ENCODE results near the gene G6PC1.
"Not testable (repeated sequence)": the region's sequence is repeated elsewhere in the genome, so short reads cannot be mapped to it uniquely, and the experiment has no call there.

Gene G6PC1

DNA sequence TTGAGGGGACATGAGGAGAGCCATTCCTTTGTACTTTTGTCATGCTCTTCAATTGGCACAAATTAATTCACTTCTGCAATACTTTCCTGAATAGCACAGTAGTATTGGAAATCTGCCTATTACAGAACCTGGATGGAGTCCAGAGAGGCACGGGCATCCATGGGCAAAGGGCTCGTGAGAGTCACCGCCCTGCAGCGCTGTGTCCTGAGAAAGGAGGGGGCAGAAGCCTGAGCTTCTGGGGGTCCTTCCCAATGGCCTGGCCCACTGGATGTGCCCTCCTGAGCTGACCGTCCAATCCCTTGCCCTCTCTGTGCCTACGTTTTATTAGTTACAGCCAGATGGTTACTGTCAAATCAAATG is 3.5 kb downstream of the G6PC1 start:
- DNase-seq, result no peak

DNA sequence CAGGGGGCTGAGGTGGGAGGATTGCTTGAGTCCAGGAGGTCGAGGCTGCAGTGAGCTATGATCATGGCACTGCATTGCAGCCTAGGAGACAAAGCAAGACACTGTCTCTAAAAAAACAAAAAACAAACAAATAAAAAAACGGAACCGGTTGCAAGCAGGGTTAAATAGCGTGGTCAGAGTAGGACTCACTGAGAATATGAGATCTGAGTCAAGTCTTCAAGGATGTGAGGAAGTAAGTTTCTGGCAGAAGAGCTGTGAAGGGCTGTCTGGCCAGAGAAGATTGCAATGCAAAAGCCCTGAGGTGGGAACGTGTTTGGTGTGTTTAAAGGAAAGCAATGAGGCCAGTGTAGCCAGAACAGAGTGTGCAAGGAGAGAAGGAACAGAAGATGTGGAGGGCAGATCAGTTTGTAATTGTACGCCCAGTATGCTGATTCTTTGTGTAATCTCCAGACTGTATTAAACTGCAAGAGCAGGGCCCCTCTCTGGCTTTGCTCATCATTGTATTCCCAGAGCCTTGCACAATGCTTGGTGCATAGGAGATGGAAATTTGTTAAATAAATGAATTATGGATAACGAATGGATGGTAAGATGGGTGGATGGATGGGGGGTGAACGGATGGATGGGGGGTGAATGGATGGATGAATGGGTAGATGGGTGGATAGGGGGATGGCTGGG is 6.3 kb downstream of the G6PC1 start:
- DNase-seq, result no peak

DNA sequence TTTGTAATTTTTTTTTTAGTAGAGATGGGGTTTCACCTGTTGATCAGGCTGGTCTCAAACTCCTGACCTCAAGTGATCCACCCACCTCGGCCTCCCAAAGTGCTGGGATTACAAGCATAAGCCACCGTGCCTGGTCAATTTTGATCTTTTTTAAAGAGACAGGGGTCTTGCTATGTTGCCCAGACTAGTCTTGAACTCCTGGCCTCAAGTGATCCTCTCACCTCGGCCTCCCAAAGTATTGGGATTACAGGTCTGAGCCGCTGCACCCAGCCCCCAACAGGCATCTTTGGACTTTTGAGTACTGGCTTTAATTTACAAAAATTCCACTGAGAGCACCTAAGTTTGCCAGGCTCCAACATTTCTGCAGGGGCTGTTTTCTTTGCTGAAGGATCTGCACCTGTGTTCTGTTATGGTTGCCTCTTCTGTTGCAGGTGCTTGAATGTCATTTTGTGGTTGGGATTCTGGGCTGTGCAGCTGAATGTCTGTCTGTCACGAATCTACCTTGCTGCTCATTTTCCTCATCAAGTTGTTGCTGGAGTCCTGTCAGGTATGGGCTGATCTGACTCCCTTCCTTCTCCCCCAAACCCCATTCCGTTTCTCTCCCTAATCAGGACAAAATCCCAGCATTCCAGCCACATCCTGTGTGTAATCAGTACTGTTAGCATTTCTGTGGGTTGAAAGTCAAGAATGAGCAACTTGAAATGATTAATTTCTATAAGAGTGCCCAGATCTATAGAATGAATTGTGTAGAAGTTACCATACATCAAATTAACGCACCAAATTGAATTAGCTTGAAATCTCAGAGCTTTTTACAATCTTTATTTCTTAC is 8.5 kb downstream of the G6PC1 start:
- DNase-seq, result no peak

DNA sequence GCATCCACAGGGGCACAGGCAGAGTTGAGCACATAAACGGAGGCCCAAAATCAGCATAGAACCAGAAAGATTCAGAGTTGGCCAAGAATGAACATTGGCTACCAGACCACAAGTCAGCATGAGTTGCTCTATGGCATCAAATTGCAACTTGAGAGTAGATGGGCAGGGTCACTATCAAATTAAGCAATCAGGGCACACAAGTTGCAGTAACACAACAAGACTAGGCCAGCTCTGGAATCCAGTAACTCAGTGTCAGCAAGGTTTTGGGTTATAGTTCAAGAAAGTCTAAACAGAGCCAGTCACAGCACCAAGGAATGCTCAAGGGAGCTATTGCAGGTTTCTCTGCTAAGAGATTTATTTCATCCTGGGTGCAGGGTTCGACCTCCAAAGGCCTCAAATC is 12.9 kb downstream of the G6PC1 start:
- no peak for DNase-seq

DNA sequence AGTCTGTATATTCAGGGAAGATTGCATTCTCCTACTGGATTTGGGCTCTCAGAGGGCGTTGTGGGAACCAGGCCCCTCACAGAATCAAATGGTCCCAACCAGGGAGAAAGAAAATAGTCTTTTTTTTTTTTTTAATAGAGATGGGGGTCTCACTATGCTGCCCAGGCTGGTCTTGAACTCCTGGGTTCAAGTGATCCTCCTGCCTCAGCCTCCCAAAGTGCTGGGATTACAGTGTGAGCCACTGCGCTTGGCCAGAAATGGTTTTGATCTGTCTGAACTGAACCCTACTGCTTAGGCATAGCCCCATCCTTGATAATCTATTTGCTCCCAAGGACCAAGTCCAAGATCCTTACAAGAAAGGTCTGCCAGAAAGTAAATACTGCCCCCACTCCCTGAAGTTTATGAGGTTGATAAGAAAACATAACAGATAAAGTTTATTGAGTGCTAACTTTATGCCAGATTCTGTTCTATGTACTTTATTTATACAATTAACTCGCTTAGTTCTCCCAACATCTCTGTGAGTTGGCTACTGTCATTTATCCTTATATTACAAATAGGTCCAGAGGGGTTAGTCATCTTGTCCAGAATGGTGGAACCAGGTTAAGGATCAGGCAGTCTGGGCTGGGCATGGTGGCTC is 13.5 kb downstream of the G6PC1 start:
- DNase-seq, result no peak

DNA sequence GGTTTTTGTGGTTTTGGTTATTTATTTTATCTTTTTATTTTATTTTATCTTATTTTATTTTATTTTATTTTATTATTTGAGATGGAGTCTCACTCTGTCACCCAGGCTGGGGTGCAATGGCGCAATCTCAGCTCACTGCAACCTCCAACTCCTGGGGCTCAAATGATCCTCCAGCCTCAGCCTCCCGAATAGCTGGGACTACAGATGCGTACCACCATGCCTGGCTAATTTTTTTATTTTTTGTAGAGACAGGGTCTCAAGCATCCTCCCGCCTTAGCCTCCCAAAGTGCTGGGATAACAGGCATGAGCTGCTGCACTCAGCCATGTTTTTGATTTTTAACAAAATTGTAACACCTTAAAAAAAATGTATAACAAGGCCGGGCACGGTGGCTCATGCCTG is 14.7 kb downstream of the G6PC1 start:
- not testable (repeated sequence) for DNase-seq

DNA sequence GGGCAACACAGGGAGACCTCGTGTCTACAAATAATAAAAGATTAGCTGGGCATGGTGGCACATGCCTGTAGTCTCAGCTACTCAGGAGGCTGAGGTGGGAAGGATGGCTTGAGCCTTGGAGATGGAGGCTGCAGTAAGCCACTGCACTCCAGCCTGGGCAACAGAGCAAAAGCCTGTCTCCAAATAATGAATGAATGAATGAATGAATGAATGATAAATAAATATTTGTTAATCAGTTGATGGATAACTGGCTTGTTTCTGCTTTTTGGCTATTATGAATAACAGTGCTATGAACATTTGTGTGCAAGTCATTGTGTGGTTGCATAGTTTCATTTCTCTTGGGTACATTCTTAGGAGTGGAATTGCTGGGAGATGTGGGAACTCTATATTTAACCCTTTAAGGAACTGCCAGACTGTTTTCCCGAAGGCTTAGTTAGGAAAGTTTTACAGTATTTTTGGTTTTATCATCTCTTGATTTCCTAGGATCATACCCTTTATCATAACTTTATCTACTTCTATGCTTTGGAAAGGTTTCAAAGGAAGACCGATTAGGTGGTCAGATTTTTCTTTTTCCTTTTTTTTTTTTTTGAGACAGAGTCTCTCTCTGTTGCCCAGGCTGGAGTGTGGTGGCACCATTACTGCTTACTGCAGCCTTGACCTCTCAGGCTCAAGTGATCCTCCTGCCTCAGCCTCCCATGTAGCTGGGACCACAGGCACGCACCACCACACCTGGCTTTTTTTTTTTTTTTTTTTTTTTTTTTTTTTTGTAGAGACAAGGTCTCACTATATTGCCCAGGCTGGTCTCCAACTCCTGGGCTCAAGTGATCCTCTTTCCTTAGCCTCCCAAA is 16.0 kb downstream of the G6PC1 start:
- not testable (repeated sequence) for DNase-seq

DNA sequence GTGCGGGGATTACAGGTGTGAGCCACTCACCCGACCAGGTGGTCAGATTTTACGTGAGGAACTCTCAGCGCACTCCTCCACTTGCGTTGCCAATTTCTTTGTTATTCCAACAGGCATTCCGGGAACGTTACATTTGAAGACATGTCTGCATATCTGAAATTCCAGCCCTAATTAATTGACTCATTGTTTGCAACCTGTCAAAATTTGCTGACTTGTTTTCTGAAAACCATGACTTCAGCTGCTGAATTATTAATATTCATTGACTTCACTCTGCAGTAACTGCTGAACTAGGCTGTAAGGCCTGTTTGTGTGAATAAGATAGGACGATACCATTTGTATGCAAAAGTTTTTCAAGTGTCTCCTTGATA is 16.6 kb downstream of the G6PC1 start:
- no peak for DNase-seq

DNA sequence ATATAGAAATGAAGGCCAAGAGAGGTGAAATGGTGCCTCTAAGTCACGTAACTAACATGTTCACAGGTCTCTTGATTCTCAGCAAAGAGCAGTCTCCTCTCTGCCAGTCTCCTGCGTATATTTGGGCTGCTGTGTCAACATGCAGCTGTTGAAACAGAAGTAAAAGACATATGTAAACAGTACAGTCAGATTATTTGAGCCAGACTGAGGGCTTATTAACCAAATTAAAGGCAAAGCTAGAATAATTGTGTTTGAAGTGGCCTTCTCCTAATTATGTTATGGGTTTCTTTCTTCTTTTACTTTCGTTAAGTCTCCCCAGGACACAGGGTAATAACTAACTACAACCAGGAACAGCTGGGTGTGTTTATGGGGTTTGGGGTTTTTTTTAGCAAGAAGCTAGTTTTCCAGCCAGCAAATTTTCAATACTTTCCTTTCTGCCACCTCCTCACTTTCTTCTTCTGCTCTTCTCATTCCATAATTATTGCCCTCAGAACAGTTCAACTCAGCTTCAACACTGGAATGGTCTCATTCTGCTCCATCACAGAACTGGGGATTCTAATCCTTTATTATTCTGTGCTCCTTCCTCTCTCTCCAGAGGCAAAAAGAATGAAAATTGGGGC is 18.4 kb downstream of the G6PC1 start:
- DNase-seq, result peak; percentile 93

DNA sequence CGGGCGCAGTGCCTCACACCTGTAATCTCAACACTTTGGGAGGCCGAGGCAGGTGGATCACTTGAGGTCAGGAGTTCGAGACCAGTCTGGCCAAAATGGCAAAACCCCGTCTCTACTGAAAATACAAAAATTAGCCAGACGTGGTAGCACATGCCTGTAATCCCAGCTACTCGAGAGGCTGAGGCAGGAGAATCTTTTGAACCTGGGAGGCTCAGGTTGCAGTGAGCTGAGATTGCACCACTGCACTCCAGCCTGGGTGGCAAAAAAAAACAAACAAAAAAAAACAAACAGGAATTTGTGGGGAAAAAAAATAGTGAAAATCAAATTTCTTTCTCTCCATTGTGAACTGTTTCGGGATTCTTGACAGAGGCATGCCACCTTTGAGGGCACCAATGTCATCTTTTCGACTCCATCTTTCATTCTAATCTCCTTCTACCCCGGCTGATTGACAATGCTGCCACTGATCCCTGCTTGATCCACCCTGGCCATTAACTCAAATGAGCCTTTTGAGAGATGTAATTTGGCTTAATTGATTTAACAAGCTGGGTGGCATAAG is 19.0 kb downstream of the G6PC1 start:
- not testable (repeated sequence) for DNase-seq

DNA sequence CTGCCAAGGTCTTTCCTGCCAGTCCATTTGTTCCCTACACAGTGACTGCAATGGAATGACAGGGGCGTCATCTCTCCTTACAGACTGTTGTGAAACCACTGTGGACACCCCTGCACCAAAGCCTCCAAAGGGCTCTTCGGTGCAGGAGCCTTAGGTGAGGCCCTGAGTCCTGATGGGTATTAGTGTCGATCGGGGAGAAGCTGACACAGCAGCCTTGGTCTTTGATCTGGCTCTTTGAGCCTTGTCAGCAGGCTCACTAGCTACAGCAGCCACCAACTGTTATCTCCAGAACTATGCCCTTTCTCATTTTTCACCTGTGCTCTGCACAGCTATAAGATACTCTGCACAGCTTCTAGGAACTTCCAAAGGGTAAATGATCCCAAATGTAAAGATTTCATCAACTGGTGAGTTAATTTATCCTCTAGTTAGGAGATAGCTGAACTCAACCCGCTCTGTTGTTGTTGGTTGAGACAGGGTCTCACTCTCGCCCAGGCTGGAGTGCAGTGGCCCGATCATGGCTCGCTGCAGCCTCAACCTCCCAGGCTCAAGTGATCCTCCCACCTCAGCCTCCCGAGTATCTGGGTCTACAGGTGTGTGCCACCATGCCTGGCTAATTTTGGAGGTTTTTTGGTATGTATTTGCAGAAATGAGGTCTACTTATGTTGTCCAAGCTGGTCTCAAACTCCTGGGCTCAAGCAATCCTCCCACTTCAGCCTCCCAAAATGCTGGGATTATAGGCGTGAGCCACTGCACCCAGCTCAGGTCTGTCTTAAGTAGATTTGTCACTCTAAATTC is 19.7 kb downstream of the G6PC1 start:
- no peak for DNase-seq

DNA sequence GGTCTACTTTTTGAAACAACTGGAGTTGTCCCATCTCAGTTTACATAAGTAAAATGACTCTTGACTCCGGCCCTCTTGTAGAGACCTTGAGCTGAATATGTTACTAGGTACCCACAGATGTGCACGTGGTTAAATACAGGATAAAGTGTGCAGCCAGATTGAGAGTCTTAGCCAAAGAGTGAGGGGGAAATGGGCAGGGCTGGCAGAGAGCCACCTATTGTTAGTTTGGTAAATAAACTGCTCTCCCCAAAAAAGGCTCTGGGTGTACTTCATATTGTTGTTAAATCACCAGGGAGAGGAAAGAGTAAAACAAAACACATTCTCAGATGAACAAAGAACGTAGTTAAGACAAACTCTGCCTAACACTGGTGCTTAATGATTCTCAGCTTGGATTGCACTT is 20.3 kb downstream of the G6PC1 start:
- peak; percentile 35 for DNase-seq

DNA sequence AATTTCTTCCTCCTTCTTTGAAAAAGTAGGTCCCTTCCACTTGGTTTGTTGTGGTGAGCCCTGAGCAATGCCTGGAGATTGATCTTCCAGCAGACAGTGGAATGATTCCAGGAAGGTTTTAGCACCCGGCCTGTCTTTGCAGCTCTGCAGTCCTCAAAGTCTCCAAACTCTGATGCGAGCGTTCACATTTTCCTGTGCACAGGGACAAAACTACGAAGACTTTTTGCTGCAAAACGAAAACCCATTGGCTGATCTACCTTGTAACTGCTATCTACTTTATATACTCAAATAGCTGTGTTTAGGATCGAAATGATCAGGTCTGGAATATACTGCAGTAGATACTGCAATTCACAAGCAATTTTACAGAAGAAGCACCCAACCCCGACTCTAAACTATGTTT is 21.7 kb downstream of the G6PC1 start:
- no peak for DNase-seq

DNA sequence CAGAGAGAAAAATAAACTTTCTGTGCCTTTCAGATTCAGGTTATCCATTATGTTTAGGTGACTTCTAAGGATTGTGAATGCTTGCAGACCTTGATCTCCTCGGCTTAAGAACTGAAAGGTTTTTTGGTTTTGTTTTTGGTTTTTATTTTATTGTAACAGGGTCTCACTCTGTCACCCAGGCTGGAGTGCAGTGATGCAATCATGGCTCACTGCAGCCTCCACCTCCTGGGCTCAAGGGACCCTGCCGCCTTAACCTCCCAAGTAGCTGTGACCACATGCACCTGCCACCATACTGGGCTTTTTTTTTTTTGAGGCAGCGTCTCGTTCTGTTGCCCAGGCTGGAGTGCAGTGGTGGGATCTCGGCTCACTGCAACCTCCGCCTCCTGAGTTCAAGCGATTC is 22.9 kb downstream of the G6PC1 start:
- not testable (repeated sequence) for DNase-seq

DNA sequence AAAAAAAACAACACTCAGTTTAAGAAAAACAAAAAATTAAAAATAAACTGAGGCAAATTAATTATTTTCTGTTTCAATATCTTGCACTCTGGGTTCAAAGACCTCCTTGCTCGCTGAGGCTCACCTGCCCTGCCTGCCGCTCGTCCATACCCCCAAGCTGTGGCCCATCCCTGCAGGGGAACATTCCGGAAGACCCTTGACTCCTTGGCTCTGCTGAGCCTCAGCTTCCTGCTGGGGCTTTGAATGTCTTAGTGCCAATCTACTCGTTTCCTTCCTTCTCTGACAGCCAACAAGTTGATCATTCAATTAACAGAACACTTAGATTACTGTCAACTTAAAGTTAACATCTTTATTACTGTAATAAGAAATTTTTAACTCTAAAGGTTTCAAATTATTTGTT is 24.3 kb downstream of the G6PC1 start:
- no peak for DNase-seq

DNA sequence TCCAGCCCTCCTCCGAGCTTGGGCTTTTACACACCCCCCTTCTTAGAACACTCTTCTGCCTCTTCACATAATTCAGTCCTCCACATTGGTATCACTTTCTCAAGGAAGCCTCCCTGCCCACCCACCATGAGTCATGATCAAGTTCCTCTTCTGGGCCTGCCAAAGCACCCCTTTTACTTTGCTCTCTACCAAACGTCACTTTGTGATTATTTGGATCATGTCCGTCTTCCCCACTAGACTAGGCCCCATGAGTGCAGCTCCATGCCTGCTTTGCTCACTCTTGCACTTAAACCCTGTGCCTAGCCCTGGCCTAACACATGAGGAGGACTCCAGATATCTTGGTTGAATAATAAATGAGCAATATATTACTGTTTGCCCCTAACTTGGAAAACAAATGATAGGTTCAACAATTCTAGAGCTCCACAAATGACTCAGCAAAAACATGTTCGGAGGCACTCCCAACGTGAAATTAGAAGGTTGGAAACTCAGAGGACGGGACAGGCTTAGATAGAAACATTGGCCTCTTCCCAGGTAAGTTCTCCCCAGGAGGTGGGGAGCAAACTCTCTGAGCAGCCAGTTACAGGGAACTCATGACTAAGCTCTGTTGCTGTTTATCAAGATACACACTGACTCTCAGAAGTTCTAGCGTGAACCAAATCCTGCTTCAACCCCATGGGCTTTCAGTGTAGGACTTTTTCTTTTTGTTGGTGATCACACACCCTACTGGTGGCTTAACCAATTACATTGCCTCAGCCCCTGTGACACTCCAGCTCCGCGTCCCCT is 28.3 kb downstream of the G6PC1 start:
- DNase-seq, result peak; percentile 39

DNA sequence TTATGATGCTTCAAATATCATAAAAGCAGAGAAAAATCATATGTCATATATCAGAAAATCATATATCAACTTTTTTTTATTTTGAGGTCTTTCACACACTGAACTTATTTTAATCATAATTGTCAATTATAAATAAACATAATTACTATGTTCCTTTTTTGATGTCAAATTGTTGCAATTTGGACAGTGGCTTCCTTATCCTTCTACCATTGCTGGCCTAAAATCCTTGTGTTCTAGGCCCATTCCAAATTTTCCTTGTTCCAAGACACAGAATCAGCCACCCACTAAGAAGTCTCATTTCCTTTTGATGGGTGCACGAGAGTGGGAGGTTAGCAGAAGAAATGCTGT is 28.9 kb downstream of the G6PC1 start:
- no peak for DNase-seq

DNA sequence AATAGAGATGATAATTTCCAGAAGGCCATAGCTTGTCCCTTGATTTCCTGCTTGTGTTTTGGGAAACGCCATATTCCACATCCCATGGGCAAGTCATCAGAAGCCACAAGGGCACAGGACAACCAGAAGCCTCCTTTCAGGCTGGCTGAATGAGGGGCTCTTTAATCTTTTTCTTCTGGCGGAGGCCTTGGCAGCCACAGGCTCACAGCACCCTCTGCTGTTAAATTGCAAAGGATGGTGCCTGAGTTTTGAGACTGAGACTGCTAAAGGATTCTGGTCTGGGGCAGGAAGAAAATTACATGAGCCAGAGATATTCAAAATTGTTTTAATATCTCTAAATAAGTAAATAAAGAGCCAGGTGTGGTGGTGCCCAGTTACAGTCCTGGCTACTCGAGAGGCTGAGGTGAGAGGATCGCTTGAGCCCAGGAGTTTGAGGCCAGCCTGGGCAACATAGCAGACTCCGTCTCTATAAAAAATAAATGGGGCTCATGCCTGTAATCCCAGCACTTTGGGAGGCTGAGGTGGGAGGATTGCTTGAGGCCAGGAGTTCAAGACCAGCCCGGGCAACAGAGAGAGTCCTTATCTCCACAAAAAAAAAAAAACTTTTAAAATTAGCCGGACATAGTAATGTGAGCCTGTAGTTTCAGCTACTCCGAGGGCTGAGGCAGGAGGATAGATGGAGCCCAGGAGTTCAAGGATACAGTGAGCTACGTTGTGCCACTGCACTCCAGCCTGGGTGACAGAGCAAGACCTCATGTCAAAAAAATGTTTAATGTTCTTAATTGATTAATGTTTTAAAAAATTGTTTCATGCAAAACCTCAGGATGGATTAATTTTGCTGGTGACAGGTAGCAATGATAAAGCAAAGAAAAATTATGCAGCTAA is 37.4 kb downstream of the G6PC1 start:
- no peak for DNase-seq

DNA sequence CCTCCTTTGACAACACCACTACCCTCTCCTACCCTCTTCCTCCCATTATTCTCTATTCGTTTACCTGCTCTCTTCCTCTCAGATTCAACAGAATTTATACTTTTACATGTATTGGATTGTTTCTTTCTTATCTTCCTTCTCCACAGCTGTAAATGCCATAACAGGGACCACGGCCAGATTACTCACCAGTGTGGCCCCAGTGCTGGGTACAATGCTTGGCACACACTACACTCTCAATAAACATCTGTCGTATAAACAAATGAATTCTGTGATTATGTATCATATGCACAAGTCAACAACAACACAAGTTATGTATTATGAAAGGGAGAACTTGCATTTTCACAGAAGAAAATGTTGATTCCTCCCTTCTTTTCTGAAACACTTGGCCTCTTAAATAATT is 43.6 kb downstream of the G6PC1 start:
- DNase-seq, result no peak

DNA sequence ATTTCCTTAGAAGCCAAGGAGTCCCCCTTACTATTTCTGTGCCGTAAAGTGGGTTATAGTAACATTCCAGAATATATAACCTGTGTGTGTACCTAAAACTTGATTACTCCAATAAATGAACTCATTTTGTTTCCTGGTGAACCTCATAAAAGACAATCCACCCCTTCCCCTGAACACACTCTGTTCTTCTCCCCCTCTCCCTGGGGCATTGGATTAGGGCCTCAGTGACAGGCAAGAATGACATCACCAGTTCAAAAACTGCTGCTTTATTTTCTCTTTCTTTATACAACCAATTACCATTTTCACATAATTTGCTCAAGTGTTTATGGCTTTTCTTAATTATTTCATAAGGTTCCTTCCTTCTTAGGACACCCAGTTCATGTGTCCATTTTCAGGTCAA is 46.2 kb downstream of the G6PC1 start:
- DNase-seq, result no peak
